ENCODE measurements around the gene RPTN. TPM values are rescaled to one million over a fixed set of nuclear protein-coding genes. Genes with fewer than 3 reads are reported as not detected.

RPTN gene
- total RNA-seq, 1 experiment from 2014 or later = not detected

GRCh38 chr1:152182944-152183361 lies 23.9 kb upstream of the RPTN start:
- in situ Hi-C loops (cut with HindIII; ENCODE audit: low pct_unique_long_range_greater_than_20kb, low sequenced_read_pairs) = no loop called here
- H3K27me3 ChIP-seq (ENCODE audit: control insufficient read depth, insufficient read depth, low read length) = no peaks in the 10 kb centered on the region; the same call in 1 of the 2 replicates
- H3K4me1 ChIP-seq (ENCODE audit: control insufficient read depth, insufficient read depth, low read length) = no peaks in the 10 kb centered on the region
- no peak overlapping the region for H3K4me3 ChIP-seq (ENCODE audit: low read depth in 2 of 2, low read length in 2 of 2)
- no peak for ATAC-seq
- H3K36me3 ChIP-seq (ENCODE audit: control insufficient read depth, insufficient read depth, low read length) = no peaks in the 10 kb centered on the region
- H3K9me3 ChIP-seq (ENCODE audit: control insufficient read depth, insufficient read depth, low read depth, low read length) = no peaks in the 10 kb centered on the region
- no TSS peak for BruUV-seq (replicated peaks)
- intact Hi-C loops (cut with micrococcal nuclease; ENCODE audit: unreplicated experiment) = loop anchor here (10.0 kb wide), 1 partner anchor 248 kb away; no protein-coding TSS in a partner anchor
- no peak for TF ChIP-seq SIN3A (IDR thresholded peaks at IDR 0.05; ENCODE audit: borderline replicate concordance, insufficient read depth, low read depth, low read length)
- no peak overlapping the region for H3K27ac ChIP-seq (ENCODE audit: low read length)
- no peak for DNase-seq (ENCODE audit: low read depth, low spot score)
- ChIA-PET CTCF (no interaction called here), POLR2A (no interaction called here)

- no peak for TF ChIP-seq SIN3A (IDR thresholded peaks at IDR 0.05; ENCODE audit: borderline replicate concordance, insufficient read depth, low read depth, low read length)
- no peak for TF ChIP-seq REST (IDR thresholded peaks at IDR 0.05; ENCODE audit: insufficient read depth in 1 of 2, low read depth in 2 of 2, low read length in 1 of 2)
- peak; percentile 42 for TF ChIP-seq CTCF (IDR thresholded peaks at IDR 0.05)
- TF ChIP-seq POLR2AphosphoS5 (IDR thresholded peaks at IDR 0.05; ENCODE audit: low read depth, low read length) = no peak
- Histone ChIP-seq H3K36me3 (ENCODE audit: control insufficient read depth, insufficient read depth, low read length) (no peaks in the 10 kb centered on the region), H3K27me3 (ENCODE audit: control insufficient read depth, insufficient read depth, low read length) (no peaks in the 10 kb centered on the region; the same call in 1 of the 2 replicates), H3K9me3 (ENCODE audit: control insufficient read depth, insufficient read depth, low read depth, low read length) (no peaks in the 10 kb centered on the region), H3K4me1 (ENCODE audit: control insufficient read depth, insufficient read depth, low read length) (no peaks in the 10 kb centered on the region), H3K27ac (ENCODE audit: low read length) (no peak overlapping the region), H3K4me3 (ENCODE audit: low read depth in 2 of 2, low read length in 2 of 2) (no peak overlapping the region)
- DNase-seq (ENCODE audit: low read depth, low spot score) (no peak), ATAC-seq (no peak)
- intact Hi-C loops (cut with micrococcal nuclease; ENCODE audit: unreplicated experiment) (loop anchor here (10.0 kb wide), 1 partner anchor 248 kb away; no protein-coding TSS in a partner anchor), in situ Hi-C loops (cut with HindIII; ENCODE audit: low pct_unique_long_range_greater_than_20kb, low sequenced_read_pairs) (no loop called here)
- POLR2A ChIA-PET = no interaction called here
- CTCF ChIA-PET = interaction anchor here (1.0 kb wide), 1 partner anchor 129 kb away, joined by 3 read pairs; no protein-coding TSS in a partner anchor
- BruUV-seq (replicated peaks) = no TSS peak
These were observed 23.4 kb upstream of the RPTN start for GRCh38 chr1:152182431-152182830.

- ChIA-PET CTCF (interaction anchor here (0.6 kb wide), 1 partner anchor 279 kb away, joined by 4 read pairs; no protein-coding TSS in a partner anchor), POLR2A (no interaction called here)
- Histone ChIP-seq H3K4me3 (ENCODE audit: low read depth in 2 of 2, low read length in 2 of 2) (no peak overlapping the region), H3K36me3 (ENCODE audit: control insufficient read depth, insufficient read depth, low read length) (no peaks in the 10 kb centered on the region), H3K27ac (ENCODE audit: low read length) (no peak overlapping the region), H3K27me3 (ENCODE audit: control insufficient read depth, insufficient read depth, low read length) (no peaks in the 10 kb centered on the region; the same call in 1 of the 2 replicates), H3K9me3 (ENCODE audit: control insufficient read depth, insufficient read depth, low read depth, low read length) (no peaks in the 10 kb centered on the region), H3K4me1 (ENCODE audit: control insufficient read depth, insufficient read depth, low read length) (no peaks in the 10 kb centered on the region)
- TF ChIP-seq CTCF (IDR thresholded peaks at IDR 0.05) = no peak
- no peak for TF ChIP-seq POLR2AphosphoS5 (IDR thresholded peaks at IDR 0.05; ENCODE audit: low read depth, low read length)
- TF ChIP-seq REST (IDR thresholded peaks at IDR 0.05; ENCODE audit: insufficient read depth in 1 of 2, low read depth in 2 of 2, low read length in 1 of 2) = no peak
- no peak for TF ChIP-seq SIN3A (IDR thresholded peaks at IDR 0.05; ENCODE audit: borderline replicate concordance, insufficient read depth, low read depth, low read length)
- TF ChIP-seq TCF7L2 (IDR thresholded peaks at IDR 0.05; ENCODE audit: low read depth, low read length) = no peak
- intact Hi-C loops (cut with micrococcal nuclease; ENCODE audit: unreplicated experiment) = no loop called here
- DNase-seq (ENCODE audit: low read depth, low spot score) (no peak), ATAC-seq (no peak)
- BruUV-seq (replicated peaks) = no TSS peak
- in situ Hi-C loops (cut with HindIII; ENCODE audit: low pct_unique_long_range_greater_than_20kb, low sequenced_read_pairs) = no loop called here
These were observed 20.5 kb upstream of the RPTN start for GRCh38 chr1:152179566-152179965.
